KOPT-K1 (cell line): ENCODE data around the gene KCTD19.

Experiments
- H3K27ac ChIP-seq: fragments of 200-600 bp; sonication (generic); 2 replicates; pipeline ENCODE4 v1.5.1; 2016; ENCODE audit warnings: antibody characterized with exemption, mild to moderate bottlenecking, low read depth, low read length; ENCODE audit not compliant: poor library complexity, severe bottlenecking
- H3K36me3 ChIP-seq: fragments of 200-600 bp; sonication (generic); 2 replicates; pipeline ENCODE4 v1.5.1; 2017; ENCODE audit warnings: antibody characterized with exemption, mild to moderate bottlenecking, low read length, moderate library complexity; ENCODE audit not compliant: insufficient read depth
- H3K9me3 ChIP-seq: fragments of 200-600 bp; sonication (generic); 2 replicates; pipeline ENCODE4 v1.5.1; 2017; ENCODE audit warnings: antibody characterized with exemption, low read length, mild to moderate bottlenecking; ENCODE audit not compliant: insufficient read depth, poor library complexity, severe bottlenecking

Gene KCTD19

DNA sequence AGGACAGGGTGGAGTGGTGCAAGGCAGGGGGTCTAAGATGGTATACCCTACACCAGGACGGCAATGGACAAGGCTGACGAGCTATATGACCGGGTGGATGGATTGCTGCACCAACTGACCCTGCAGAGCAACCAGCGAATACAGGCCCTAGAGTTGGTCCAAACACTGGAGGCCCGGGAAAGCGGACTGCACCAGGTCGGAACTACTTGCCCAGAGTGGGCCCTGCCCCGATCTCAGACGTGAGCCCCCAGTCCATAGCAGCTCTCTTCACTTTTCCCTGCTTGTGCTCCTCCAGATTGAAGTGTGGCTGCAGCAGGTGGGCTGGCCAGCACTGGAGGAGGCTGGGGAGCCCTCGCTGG, 44.1 kb downstream of the KCTD19 start:
- no peaks in the 10 kb centered on the region for H3K9me3 ChIP-seq
- peaks cover 66% of the 10 kb centered on the region for H3K36me3 ChIP-seq
- H3K27ac ChIP-seq: no peak overlapping the region

DNA sequence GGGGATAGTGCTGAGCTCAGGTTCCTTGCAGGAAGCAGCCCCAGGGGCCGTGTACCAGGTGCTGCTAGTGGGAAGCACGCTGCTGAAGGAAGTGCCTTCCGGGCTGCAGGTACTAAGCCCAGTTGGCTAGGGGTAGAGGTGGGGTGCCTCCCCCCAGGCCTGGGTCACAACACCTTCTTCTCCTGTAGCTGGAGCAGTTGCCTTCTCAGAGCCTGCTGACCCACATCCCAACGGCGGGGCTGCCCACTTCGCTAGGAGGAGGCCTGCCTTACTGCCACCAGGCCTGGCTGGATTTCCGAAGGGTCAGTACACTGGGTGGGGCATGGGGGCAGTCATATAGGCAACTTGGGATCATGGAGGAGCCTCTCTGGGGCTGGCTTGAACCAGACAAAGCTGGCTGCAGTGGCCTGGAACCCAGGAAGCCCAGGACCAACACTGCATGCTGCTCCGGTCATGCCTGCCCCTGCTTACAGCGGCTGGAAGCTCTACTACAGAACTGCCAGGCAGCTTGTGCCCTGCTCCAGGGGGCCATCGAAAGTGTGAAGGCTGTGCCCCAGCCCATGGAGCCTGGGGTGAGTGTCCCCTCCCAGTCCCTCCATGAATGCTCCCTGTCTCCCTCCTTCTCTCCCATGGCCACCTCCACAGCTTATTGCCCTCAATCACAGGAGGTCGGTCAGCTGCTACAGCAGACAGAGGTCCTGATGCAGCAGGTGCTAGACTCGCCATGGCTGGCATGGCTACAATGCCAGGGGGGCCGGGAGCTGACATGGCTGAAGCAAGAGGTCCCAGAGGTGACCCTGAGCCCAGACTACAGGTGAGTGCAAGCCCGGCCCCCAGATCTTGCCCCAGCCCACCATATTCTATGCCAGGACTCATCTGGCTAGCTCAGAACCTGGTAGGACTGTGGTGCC, 44.8 kb downstream of the KCTD19 start:
- no peaks in the 10 kb centered on the region for H3K9me3 ChIP-seq
- H3K27ac ChIP-seq: no peak overlapping the region
- H3K36me3 ChIP-seq: peaks cover 65% of the 10 kb centered on the region

DNA sequence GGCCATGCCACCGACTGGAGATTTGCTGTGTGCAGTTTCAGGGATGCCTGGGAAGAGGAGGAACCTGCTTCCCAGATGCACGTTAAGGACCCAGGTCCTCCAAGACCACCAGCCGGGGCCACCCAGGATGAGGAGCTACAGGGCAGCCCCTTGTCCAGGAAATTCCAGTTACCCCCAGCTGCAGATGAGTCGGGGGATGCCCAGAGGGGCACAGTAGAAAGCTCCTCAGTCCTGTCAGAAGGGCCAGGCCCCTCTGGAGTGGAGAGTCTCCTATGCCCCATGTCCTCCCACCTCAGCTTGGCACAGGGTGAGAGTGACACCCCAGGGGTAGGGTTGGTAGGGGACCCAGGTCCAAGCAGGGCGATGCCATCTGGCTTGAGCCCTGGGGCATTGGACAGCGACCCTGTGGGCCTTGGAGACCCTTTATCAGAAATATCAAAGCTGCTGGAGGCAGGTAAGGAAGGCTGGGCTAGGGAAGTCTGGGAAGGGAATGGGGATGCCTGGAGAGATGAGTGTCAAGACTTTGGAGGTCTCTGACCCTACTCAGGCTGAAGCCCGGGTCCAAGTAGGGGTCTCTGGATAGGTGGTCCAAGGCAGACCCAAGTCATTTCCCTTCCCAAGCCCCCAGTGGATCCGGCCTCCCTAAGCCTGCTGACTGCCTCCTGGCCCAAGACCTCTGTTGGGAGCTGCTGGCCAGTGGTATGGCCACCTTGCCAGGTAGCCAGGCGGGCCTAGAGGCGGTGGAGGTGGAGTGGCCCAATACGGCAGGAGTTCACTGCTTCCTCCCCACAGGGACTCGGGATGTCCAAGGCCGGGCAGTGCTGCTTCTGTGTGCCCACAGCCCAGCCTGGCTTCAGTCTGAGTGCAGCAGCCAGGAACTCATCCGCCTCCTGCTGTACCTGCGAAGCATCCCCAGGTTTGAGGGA, 46.2 kb downstream of the KCTD19 start:
- Histone ChIP-seq H3K27ac (peak overlapping the region; percentile 83), H3K36me3 (peaks cover 64% of the 10 kb centered on the region), H3K9me3 (no peaks in the 10 kb centered on the region)

DNA sequence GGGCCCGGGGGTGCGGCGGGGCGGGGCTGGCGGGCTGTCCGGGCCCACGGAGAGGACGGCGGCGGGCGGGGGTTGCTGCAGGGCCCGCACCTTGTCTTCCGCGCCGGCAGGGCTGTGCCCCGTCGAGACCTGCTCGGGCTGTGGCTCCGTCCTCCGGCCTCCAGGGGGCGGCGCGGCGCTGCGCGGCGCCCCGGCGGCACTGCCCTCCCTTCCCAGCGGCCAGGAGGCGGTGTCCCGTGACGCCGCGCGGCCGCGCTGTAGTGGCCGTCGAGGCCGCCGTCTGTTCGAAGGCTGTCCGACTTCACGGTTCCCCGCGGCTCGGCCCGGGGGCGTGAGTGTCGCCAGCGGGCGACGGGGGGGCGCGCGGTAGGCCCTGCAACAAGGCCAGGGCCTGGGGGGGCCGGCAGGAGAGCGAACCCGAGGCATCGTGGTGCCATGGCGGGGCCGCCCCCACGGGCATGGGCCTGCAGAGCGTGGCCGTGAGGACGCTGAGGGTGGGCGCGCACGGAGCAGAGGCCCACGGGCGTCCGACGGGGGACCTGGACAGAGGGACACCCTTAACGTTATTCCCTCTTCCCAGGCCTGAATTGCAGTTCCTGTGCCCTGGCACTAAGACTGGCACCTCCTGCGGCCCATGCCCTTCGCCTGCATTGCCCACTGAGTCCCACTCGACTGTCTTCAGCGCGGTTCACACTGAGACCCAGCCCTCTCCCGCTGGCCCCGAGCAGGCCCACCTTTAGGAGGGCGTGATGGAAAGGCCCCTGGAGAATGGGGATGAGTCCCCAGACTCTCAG, 47.0 kb downstream of the KCTD19 start, which contains the start of gene PLEKHG4:
PLEKHG4 (plus strand) TSS at position 237 of the 794 bp plus-strand sequence; CDS start at position 750, 513 bp downstream.
- Histone ChIP-seq H3K36me3 (peaks cover 58% of the 10 kb centered on the region), H3K9me3 (no peaks in the 10 kb centered on the region), H3K27ac (peak within 1 kb of the TSS; percentile 83)

DNA sequence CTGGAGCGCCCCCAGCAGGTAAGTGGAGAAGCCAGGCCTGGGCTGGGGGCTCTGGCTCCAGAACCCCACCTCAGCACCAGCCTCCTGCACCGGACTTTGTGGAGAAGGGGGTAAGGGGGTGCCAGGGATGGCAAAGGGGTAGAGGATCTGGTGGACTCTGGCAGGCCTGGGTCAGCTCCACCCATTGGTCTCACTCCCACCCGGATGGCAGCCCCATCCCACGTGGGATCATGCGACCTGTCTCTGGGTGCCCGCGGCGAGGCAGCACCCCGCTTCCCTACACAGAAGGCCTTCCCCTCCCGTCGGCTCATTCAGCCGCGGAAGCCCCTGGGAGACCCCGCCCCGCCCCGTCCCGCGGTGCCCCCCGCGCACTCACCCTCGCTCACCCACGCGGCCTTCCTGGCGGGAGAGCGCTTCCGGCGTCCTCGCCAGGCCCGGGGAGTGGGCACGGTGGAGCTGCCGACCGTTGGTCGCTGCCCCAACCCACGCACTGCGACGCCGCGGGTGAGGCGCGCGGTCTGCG, 47.7 kb downstream of the KCTD19 start:
- Histone ChIP-seq H3K27ac (peak overlapping the region; percentile 83), H3K36me3 (peaks cover 51% of the 10 kb centered on the region), H3K9me3 (no peaks in the 10 kb centered on the region)

DNA sequence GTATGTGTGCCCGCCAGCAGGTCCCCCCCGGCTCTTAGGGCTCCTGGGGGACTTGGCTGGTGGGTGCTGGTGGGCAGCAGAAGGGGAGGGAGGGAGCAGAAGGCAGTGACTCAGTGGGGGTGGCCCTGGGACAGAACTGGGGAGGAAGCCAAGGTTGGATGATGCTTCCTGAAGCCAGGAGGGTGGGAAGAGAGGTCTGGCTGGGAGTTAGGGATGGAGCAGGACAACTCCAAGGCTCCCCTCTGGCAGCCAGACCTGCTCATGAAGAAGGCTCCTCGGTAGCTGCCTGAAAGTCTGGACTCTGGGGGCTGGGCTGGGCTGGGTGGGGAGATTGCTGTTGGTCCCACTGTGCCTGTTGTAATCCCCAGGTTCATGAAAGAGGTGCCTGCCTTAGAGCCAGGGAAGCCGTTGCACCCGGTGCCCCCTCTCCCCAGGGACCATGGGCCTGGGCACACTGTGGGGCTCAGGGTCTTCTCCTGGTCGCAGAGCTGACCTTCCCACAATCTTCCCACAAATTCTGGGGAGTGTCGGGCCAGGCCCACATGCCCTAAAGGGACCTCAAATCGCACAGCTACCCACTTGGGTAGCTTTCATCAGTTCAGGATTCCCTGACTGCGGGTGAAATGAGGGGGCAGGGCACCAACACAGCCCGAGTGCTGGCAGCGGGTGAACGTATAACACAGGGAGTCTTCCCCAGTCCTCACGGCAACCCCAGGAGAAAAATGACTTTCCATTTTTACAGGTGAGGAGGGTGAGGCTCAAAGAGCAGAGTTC, 48.4 kb downstream of the KCTD19 start:
- Histone ChIP-seq H3K27ac (peak overlapping the region; percentile 83), H3K9me3 (no peaks in the 10 kb centered on the region), H3K36me3 (peaks cover 45% of the 10 kb centered on the region)

DNA sequence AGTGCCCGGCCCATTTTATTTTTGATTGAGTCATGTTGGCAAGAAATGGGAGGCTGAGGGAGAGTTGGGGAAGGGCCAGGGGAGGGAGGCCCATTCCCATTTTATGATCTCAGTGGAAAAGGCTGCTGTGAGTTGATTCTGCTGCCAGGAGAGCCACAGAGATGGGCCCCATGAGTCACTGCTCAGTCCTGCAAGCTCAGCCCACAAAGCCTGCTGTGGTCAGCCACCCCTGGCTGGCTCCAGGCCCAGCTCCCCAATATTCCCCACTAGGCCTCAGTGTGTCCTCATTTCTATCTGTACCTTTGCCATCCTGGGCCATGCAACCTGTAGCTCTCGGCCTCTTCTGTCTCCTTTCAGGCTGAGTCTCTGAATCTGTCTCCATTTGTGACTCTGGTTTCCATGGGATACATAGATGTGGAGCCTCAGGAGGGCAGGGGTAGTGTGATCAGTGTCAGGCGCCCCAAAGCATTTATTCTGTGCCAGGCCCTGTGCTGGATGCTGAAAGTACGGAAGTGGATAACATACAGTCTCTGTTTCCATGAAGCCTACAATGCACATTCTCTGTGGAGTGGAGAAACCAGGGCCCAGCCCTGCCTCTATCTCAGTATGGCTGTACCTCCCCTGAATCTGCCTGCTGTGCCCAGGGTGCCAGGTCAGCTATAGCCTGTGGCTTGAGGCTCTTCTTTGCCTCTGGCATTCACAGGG, 49.1 kb downstream of the KCTD19 start:
- peak overlapping the region; percentile 83 for H3K27ac ChIP-seq
- H3K9me3 ChIP-seq: no peaks in the 10 kb centered on the region
- H3K36me3 ChIP-seq: peaks cover 38% of the 10 kb centered on the region

DNA sequence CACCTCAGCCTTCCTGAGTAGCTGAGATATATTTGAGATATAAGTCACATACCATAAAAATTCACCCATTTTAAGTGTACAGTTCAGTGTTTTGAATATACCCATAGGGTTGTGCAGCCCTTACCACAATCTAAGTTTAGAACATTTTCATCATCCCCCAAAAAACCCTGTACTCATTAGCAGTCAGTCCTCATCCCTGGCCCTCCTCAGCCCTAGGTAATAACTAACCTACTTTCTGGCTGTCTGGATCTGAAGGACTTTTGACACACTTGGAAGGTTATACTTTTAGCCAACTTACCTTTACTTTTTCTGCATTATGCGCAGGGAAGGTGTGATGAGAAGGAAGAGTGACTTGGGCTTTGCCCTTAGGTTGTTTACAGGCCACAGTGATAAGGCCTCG, 51.2 kb downstream of the KCTD19 start:
- Histone ChIP-seq H3K36me3 (peaks cover 31% of the 10 kb centered on the region), H3K9me3 (no peaks in the 10 kb centered on the region), H3K27ac (no peak overlapping the region)

DNA sequence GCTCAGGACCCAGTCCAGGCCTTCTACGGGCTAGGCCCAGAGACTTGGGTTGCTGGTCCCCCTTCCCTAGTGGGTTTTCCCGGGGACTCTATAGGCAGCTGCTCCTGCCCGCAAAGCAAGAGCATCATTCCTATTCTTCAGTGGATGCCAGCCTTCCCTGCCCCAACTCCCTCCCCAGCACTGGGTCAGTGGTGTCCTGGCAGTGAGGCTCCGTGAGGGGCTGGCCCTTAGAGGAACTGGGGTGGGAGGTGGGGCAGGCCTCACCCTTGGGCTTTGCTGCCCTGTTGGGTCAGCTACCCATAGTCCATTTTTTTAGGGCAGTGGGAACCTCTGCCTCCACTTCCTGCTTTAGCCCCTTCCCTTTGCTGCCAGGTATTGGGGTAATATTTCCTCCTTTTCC, 55.1 kb downstream of the KCTD19 start:
- Histone ChIP-seq H3K9me3 (no peaks in the 10 kb centered on the region), H3K36me3 (peaks cover 18% of the 10 kb centered on the region; the same call in 1 of the 2 replicates), H3K27ac (no peak overlapping the region)

DNA sequence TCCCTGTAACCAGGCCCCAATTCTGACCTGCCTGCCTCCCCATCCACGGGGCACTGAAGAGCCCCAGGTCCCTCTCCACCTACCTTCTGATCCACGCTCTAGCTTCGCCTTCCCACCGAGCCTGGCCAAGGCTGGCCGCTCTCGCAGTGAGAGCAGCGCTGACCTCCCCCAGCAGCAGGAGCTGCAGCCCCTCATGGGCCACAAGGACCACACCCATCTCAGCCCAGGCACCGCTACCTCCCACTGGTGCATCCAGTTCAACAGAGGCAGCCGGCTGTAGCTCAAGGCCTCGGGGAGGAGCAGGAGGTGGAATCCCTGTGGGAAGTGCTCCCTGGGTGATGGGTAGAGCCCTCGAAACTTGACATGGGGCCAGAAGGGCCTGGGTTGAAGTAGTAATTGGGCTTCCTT, 55.6 kb downstream of the KCTD19 start:
- H3K27ac ChIP-seq: no peak overlapping the region
- H3K9me3 ChIP-seq: no peaks in the 10 kb centered on the region
- H3K36me3 ChIP-seq: peaks cover 13% of the 10 kb centered on the region; the same call in 1 of the 2 replicates

DNA sequence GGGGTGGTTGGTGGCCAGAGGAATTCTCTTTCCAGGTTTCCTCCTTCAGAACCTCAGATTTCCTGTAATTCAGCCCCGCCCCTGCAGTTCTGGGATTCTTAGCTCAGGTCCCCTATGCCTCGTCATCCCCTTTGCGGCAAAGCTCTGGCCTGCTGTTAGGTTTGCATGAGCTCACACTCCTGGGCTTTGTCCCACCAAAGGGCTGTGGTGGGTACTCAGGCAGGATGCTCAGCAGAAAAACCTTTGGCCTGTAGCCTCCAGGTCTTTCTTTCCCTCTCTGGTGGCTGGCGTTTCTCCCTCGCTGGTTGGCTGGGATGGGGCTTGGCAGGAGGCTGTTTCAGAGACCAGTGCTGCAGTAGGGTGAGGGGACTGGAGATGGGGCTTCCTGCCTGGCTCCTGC, 56.8 kb downstream of the KCTD19 start:
- Histone ChIP-seq H3K9me3 (no peaks in the 10 kb centered on the region), H3K27ac (no peak overlapping the region), H3K36me3 (peaks cover 5% of the 10 kb centered on the region; the same call in 1 of the 2 replicates)

DNA sequence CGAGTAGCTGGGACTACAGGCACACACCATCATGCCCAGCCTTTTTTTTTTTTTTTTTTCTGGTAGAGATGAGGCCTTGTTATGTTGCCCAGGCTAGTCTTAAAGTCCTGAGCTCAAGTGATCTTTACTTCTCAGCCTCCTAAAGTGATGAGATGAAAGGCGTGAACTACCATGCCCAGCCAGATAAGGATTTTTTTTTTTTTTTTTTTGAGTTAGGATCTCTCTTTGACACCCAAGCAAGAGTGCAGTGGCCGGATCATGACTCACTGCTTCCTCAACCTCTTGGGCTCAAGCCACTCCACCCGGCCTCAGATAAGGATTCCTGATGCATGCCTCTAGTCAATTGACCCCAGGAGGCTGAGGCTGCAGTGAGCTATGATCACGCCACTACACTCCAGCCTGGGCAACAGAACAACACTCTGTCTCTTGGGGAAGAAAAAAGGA, 58.4 kb downstream of the KCTD19 start:
- Histone ChIP-seq H3K27ac (no peak overlapping the region), H3K36me3 (peaks cover 5% of the 10 kb centered on the region; the same call in 1 of the 2 replicates), H3K9me3 (no peaks in the 10 kb centered on the region)

DNA sequence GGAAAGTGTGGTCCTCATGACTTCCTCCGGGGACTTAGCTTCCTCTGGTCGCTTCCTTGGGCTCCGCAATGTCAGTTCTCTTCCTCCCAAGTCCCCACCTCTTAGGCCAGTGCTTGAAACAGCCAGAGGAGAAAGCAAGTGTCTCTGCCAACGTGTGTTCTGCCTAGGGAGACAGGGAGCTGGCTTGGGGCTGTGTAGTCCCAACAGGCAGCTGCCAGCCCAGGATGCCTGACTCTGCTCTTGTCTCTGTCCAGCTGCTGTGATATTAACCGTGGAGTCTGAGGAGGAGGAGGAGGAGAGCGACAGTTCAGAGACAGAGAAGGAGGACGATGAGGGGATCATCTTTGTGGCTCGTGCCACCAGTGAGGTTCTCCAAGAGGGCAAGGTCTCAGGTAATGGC, 60.7 kb downstream of the KCTD19 start:
- Histone ChIP-seq H3K9me3 (no peaks in the 10 kb centered on the region), H3K27ac (no peak overlapping the region), H3K36me3 (no peaks in the 10 kb centered on the region)
